Articular chondrocyte of knee joint (primary cell): ENCODE measurements around the gene ILRUN. TPM values are rescaled to one million over a fixed set of nuclear protein-coding genes. Genes with fewer than 3 reads are reported as not detected.

Source experiments
- small RNA-seq: library from RNA; depleted of rRNA; stranded (forward); fragments of <200 nt; gene quantifications from one replicate; pipeline ENCODE3, GENCODE V24; 2012
- total RNA-seq: library from RNA; depleted of rRNA; stranded (reverse); fragments of >200 nt; gene quantifications from 2 replicates; pipeline ENCODE4 v1.2.3, GENCODE V29; 2012

Gene ILRUN
- total RNA-seq = 36.2 and 41.3 TPM in 2 replicates

DNA sequence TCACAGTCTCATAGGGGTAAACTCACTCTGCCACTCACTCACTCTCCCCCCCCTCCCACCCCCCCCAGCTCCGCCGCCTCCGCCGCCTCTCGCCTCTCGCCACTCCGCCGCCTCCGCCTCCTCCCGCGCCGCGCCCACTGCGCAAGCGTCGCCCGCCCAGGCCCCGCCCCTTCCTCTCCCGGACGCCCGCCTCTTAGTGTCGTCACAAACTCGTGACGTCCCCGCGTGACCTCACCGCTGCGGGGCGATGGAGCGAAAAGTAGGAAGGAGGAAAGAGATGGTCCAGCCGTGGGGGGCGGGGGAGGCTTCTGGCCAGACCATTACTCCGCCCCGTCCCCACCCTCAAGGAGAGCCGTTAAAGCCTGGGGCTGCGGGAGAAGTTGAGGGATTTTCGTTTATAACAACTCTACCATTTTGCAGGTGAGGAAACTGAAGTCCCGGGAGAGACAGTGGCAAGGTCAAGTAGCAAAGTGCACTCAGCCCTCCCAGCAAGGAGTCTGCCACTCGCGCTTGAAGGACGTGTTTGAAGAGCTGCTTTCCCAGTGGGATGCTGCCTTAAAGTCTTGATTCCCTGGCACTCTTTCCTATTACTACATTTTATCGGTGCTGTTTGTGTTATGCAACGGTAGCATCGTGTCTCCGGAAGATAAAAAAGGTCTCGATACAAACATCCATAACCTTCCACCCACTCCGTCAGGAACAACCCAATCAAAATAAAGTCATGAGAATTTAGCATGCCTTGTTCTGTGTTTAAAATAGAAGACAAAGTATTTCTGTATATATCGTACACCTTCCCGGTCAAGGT is at the start of gene ILRUN:
ILRUN (minus strand) TSS at position 29 of the 805 bp plus-strand sequence. CDS start 164 bp downstream, outside the sequence.

Small RNAs within 50 kb of the gene (small RNA-seq; reads per million reads assigned to genes)
- gene RN7SL200P = not detected

Other genes with a start within 250 kb of the ILRUN start
- not detected in 2 replicates for gene PACSIN1, start 230.7 kb downstream of the ILRUN start, total RNA-seq
- gene SPDEF, start 140.4 kb downstream of the ILRUN start, total RNA-seq = not detected in 2 replicates
- 62.7 and 71.5 TPM in 2 replicates for gene SNRPC, start 60.7 kb upstream of the ILRUN start, total RNA-seq
- gene BLTP3A, start 95.3 kb upstream of the ILRUN start, total RNA-seq = 8.2 and 11.2 TPM in 2 replicates
- gene TAF11, start 191.3 kb upstream of the ILRUN start, total RNA-seq = 15.3 and 23.0 TPM in 2 replicates
- 7.4 and 9.1 TPM in 2 replicates for gene ANKS1A, start 192.5 kb upstream of the ILRUN start, total RNA-seq